CD4-positive, alpha-beta memory T cell (primary cell): ENCODE results near the gene TRIM71. TPM values are rescaled to one million over a fixed set of nuclear protein-coding genes. Genes with fewer than 3 reads are reported as not detected.

Experiments
- CTCF ChIA-PET: fragments of 350-600 bp; sonication (Branson Sonifier 250); formaldehyde crosslinking; loops from one replicate; lab custom pipeline; 2021; ENCODE audit warnings: inconsistent platforms; ENCODE audit not compliant: partially characterized antibody; lab: Charles Lee
- POLR2A ChIA-PET: fragments of 350-600 bp; sonication (Branson Sonifier 250); formaldehyde crosslinking; loops from one replicate; lab custom pipeline; 2021; ENCODE audit not compliant: partially characterized antibody; lab: Charles Lee
- DNase-seq, 5 donors: peaks; one replicate each; pipeline versions ENCODE4 v3.0.0 to v3.0.0-alpha.2; 2020 to 2022; ENCODE audit warnings: mixed read lengths in 1 of 5
- H3K27ac ChIP-seq: one replicate; pipeline ENCODE4 v1.7.0; 2013; ENCODE audit warnings: low read depth, low read length
- H3K27me3 ChIP-seq: 2 replicates; pipeline ENCODE4 v1.7.0; 2013; ENCODE audit warnings: mild to moderate bottlenecking, low read length, moderate library complexity; ENCODE audit not compliant: insufficient read depth
- H3K36me3 ChIP-seq: 2 replicates; pipeline ENCODE4 v1.7.0; 2013; ENCODE audit warnings: mild to moderate bottlenecking, low read length, moderate library complexity; ENCODE audit not compliant: insufficient read depth
- H3K4me1 ChIP-seq: 2 replicates; pipeline ENCODE4 v1.7.0; 2013; ENCODE audit warnings: mild to moderate bottlenecking, low read length, moderate library complexity; ENCODE audit not compliant: insufficient read depth
- H3K4me3 ChIP-seq, 2 donors: one replicate each; pipeline ENCODE4 v1.7.0; 2013; ENCODE audit warnings: low read length in 2 of 2, mild to moderate bottlenecking in 1 of 2
- H3K9me3 ChIP-seq, 2 donors: one replicate each; pipeline ENCODE4 v1.7.0; 2013; ENCODE audit warnings: low read length in 2 of 2, control low read depth in 1 of 2; ENCODE audit not compliant: control insufficient read depth in 1 of 2
- H3K27ac Mint-ChIP-seq, 7 donors: one replicate each; pipeline ENCODE4 v1.8.0; 2020 to 2021; ENCODE audit warnings: mixed read lengths in 7 of 7, mild to moderate bottlenecking in 6 of 7, inconsistent platforms in 3 of 7, moderate library complexity in 3 of 7
- H3K27me3 Mint-ChIP-seq, 2 donors: one replicate each; pipeline ENCODE4 v1.8.0; 2020 to 2021; ENCODE audit warnings: mixed read lengths in 2 of 2
- H3K36me3 Mint-ChIP-seq, 2 donors: one replicate each; pipeline ENCODE4 v1.8.0; 2020 to 2021; ENCODE audit warnings: mixed read lengths in 2 of 2, inconsistent platforms in 1 of 2, mild to moderate bottlenecking in 1 of 2
- H3K4me1 Mint-ChIP-seq, 4 donors: one replicate each; pipeline ENCODE4 v1.8.0; 2020 to 2021; ENCODE audit warnings: mixed read lengths in 4 of 4, mild to moderate bottlenecking in 1 of 4
- H3K4me3 Mint-ChIP-seq, 8 donors: one replicate each; pipeline ENCODE4 v1.8.0; 2020 to 2021; ENCODE audit warnings: mixed read lengths in 8 of 8, mild to moderate bottlenecking in 7 of 8, moderate library complexity in 6 of 8, inconsistent platforms in 3 of 8
- H3K9me3 Mint-ChIP-seq, 8 donors: one replicate each; pipeline ENCODE4 v1.8.0; 2020 to 2021; ENCODE audit warnings: mixed read lengths in 8 of 8, mild to moderate bottlenecking in 5 of 8, inconsistent platforms in 3 of 8, moderate library complexity in 1 of 8
- intact Hi-C: fragments of 100-400 bp; cut with micrococcal nuclease; formaldehyde crosslinking; loops from one replicate; pipeline ENCODE4 v1.15.1; 2023
- polyA plus RNA-seq, 2 donors: library from polyadenylated mRNA; unstranded; fragments of 300-500 nt; fragmentation: Illumina TruSeq; gene quantifications; one replicate each; pipeline ENCODE4 v1.2.3, GENCODE V29; 2021
- total RNA-seq, 2 experiments: library from RNA; stranded (reverse); gene quantifications; one replicate each; pipeline ENCODE4 v1.2.3, GENCODE V29; 2021

TRIM71 gene
- total and polyA plus RNA-seq, 4 experiments from 2014 or later: not detected

DNA sequence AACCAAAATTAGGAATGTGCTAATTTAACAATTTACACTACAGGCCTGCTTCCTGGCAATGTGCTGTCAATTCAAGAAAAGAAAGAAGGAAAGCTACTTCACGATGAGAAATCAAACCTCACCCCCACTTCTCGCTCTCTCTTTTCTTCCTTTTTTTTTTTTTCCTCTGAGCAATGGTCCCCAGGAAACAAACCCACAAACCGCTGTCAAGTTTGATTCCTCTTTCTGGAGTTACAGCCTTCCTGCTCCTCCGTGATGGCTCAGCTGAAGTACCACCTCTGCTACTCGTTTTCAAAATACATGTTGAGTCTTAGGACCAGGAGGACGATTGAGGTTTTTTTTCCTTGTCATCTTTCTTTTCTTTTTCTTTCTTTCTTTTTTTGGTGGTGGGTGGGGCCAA lies 3.4 kb upstream of the TRIM71 start:
- CTCF ChIA-PET: no interaction called here
- Mint-ChIP-seq H3K4me1 (peaks cover 6 to 28% (median 19%) of the 10 kb centered on the region in 4 donors), H3K4me3 (no peak overlapping the region), H3K27me3 (peaks cover 23 to 25% of the 10 kb centered on the region in 2 donors), H3K9me3 (no peaks in the 10 kb centered on the region), H3K27ac (no peak overlapping the region), H3K36me3 (no peaks in the 10 kb centered on the region)
- DNase-seq: no peak
- H3K4me3 ChIP-seq: no peak overlapping the region
- peaks cover 5% of the 10 kb centered on the region for H3K4me1 ChIP-seq
- no peaks in the 10 kb centered on the region for H3K9me3 ChIP-seq
- H3K27me3 ChIP-seq: no peaks in the 10 kb centered on the region
- intact Hi-C loops: no loop called here
- POLR2A ChIA-PET: no interaction called here
- H3K36me3 ChIP-seq: no peaks in the 10 kb centered on the region
- H3K27ac ChIP-seq: no peak overlapping the region

DNA sequence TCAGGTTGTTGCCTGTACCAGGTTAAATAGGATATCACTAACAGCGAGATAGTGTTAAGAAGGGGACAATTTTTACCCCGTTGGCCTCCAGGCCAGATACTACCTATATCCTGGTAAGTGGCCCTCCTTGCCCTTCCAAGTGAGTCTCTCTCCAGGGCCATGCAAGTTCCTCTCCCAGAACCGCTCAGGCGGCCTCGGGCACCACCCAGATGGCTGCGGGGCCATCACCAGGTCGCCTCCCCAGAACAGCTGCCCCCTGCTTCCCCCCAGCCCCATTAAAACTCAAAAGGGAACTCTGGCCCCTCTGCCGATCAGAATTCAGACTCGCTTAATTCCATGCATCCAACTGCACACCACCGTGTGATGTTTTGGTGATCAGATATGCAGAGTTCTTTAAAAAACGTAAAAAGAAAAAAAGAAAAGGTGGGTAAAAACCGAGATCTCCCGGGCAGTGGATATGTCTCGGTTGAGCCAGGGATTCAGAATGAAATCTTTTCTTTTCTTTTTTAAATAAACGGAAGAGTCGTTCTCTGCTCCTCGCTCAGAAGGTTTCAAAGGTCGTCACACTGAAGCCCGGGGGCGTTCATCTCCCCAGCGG lies 1.9 kb upstream of the TRIM71 start:
- Histone ChIP-seq H3K4me3 (no peak overlapping the region), H3K4me1 (peaks cover 5% of the 10 kb centered on the region), H3K27me3 (no peaks in the 10 kb centered on the region), H3K36me3 (no peaks in the 10 kb centered on the region), H3K27ac (no peak overlapping the region), H3K9me3 (no peaks in the 10 kb centered on the region)
- intact Hi-C loops: no loop called here
- DNase-seq: no peak
- ChIA-PET CTCF (no interaction called here), POLR2A (no interaction called here)
- Mint-ChIP-seq H3K27me3 (peaks cover 28 to 31% of the 10 kb centered on the region in 2 donors), H3K27ac (no peak overlapping the region), H3K9me3 (peaks cover 0 to 3% (median 0%) of the 10 kb centered on the region in 8 donors), H3K36me3 (no peaks in the 10 kb centered on the region), H3K4me1 (peaks cover 6 to 30% (median 22%) of the 10 kb centered on the region in 4 donors), H3K4me3 (peak overlapping the region; percentile 45 to 77 (median 56))

DNA sequence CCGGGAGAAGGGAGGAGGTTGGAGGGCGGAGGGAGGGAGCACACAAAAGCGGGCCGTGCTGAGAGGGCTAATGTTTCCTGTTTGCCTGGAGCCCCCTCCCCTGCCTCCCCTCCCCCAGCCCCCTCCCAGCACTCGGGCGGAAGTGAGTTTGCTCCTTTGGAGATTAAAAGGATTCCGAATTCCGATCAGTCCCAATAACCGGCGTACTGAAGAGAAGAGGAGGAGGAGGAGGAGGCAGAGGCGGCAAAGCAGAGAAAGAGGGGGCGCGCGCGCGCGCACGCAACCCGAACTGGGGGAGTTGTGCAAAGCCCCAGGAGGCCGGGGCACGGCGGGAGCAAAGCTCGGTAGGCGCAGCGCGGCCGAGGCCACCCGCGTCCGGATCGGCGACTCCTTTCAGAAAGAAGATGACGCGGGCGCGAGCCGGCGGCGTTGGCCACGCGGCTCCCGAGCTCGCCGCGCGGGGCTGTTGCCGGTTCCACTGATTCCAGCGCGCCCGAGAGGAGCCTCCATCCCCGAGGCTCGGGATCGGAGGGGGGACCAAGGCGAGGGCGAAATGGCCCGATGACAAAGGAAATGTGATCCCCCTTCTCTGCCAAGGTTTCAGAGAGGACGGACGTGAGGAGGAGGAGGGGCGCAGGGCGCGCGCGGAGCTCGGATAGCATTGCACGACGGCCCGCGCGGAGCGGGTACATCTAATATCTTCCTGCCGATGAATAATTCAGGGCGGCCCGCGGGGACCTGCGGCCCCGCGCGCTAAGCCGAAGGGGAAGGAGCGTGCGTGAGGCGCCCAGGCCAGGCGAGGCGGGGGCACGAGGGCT lies 1.1 kb upstream of the TRIM71 start:
- Mint-ChIP-seq H3K27ac (no peak overlapping the region), H3K4me3 (peak overlapping the region; percentile 51 to 80 (median 64)), H3K4me1 (peaks cover 6 to 30% (median 22%) of the 10 kb centered on the region in 4 donors), H3K36me3 (no peaks in the 10 kb centered on the region), H3K9me3 (peaks cover 0 to 3% (median 0%) of the 10 kb centered on the region in 8 donors), H3K27me3 (peaks cover 26 to 33% of the 10 kb centered on the region in 2 donors)
- ChIA-PET POLR2A (no interaction called here), CTCF (no interaction called here)
- Histone ChIP-seq H3K36me3 (no peaks in the 10 kb centered on the region), H3K27me3 (no peaks in the 10 kb centered on the region), H3K4me3 (peak overlapping the region in 1 of 2 donors; percentile 19), H3K27ac (no peak overlapping the region), H3K9me3 (no peaks in the 10 kb centered on the region), H3K4me1 (peaks cover 5% of the 10 kb centered on the region)
- intact Hi-C loops: no loop called here
- DNase-seq: peak in 1 of 5 donors; percentile 9

DNA sequence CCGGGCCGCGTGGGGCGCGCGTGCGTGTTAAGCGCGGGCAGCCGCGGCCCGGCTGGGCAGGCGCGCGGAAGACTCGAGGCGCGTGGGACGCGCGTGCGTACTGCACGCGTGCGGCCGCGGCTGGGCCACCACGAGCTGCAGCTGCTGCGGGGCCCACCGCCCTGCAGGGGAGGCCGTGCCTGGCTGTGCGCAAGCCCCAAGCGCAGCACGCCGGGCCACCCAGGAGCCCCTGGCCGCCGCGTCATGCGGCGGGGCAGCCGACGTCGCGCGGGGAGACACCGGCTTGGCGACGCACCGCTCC lies 590 bp upstream of the TRIM71 start:
- Mint-ChIP-seq H3K27ac (no peak overlapping the region), H3K9me3 (peaks cover 0 to 3% (median 0%) of the 10 kb centered on the region in 8 donors), H3K4me3 (peak overlapping the region in 4 of 8 donors; percentile 65 to 83 (median 78)), H3K36me3 (no peaks in the 10 kb centered on the region), H3K4me1 (peaks cover 6 to 30% (median 22%) of the 10 kb centered on the region in 4 donors), H3K27me3 (peaks cover 30 to 32% of the 10 kb centered on the region in 2 donors)
- H3K4me1 ChIP-seq: peaks cover 5% of the 10 kb centered on the region
- no peaks in the 10 kb centered on the region for H3K36me3 ChIP-seq
- H3K9me3 ChIP-seq: no peaks in the 10 kb centered on the region
- peak overlapping the region in 1 of 2 donors; percentile 14 for H3K4me3 ChIP-seq
- DNase-seq: no peak
- ChIA-PET POLR2A (no interaction called here), CTCF (no interaction called here)
- intact Hi-C loops: no loop called here
- no peaks in the 10 kb centered on the region for H3K27me3 ChIP-seq
- no peak overlapping the region for H3K27ac ChIP-seq

DNA sequence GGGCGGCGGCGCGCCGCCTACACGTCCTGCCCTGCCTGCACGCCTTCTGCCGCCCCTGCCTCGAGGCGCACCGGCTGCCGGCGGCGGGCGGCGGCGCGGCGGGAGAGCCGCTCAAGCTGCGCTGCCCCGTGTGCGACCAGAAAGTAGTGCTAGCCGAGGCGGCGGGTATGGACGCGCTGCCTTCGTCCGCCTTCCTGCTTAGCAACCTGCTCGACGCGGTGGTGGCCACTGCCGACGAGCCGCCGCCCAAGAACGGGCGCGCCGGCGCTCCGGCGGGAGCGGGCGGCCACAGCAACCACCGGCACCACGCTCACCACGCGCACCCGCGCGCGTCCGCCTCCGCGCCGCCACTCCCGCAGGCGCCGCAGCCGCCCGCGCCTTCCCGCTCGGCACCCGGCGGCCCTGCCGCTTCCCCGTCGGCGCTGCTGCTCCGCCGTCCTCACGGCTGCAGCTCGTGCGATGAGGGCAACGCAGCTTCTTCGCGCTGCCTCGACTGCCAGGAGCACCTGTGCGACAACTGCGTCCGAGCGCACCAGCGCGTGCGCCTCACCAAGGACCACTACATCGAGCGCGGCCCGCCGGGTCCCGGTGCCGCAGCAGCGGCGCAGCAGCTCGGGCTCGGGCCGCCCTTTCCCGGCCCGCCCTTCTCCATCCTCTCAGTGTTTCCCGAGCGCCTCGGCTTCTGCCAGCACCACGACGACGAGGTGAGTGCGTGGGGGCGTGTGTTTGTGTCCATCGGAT lies 602 bp downstream of the TRIM71 start:
- intact Hi-C loops: no loop called here
- Mint-ChIP-seq H3K4me1 (peaks cover 6 to 30% (median 22%) of the 10 kb centered on the region in 4 donors), H3K36me3 (no peaks in the 10 kb centered on the region), H3K27ac (no peak overlapping the region), H3K9me3 (peaks cover 0 to 3% (median 0%) of the 10 kb centered on the region in 8 donors), H3K27me3 (peaks cover 33 to 34% of the 10 kb centered on the region in 2 donors), H3K4me3 (peak overlapping the region in 7 of 8 donors; percentile 54 to 75 (median 68))
- POLR2A ChIA-PET: no interaction called here
- DNase-seq: no peak
- no peak overlapping the region for H3K4me3 ChIP-seq
- no peaks in the 10 kb centered on the region for H3K36me3 ChIP-seq
- H3K27me3 ChIP-seq: no peaks in the 10 kb centered on the region
- no peaks in the 10 kb centered on the region for H3K9me3 ChIP-seq
- H3K27ac ChIP-seq: no peak overlapping the region
- CTCF ChIA-PET: no interaction called here
- H3K4me1 ChIP-seq: peaks cover 5% of the 10 kb centered on the region

DNA sequence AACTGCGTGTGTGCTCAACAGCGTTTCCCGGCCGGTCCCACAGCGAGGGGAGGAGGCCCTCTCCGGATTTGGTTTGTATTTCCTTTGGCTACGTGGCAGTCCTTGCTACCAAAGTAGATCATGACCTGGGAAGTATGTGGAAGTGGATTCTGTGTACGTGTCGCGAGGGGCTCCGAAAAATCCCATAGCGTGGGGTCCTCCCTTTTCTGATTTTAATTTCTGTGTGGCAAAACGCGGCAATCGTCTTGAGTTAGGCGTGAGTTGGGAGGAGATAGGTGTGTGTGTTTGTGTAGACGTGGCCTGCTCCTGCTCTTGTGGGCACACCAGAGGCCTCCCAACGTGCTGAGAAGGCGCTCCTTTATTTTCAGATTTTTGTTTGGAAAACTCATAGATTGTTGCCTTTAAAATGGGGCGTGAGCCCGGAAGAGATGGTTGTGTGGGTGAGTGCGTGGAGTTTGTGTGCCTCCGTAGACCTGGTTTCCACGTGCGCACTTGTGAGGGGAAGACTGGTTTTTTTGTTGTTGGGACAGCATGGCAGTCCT lies 1.2 kb downstream of the TRIM71 start:
- no peaks in the 10 kb centered on the region for H3K36me3 ChIP-seq
- CTCF ChIA-PET: no interaction called here
- H3K4me3 Mint-ChIP-seq: peak overlapping the region; percentile 8 to 75 (median 62)
- no peak overlapping the region for H3K27ac ChIP-seq
- H3K4me1 ChIP-seq: peaks cover 5% of the 10 kb centered on the region
- no peak overlapping the region for H3K27ac Mint-ChIP-seq
- POLR2A ChIA-PET: no interaction called here
- peaks cover 34 to 35% of the 10 kb centered on the region in 2 donors for H3K27me3 Mint-ChIP-seq
- no peak for DNase-seq
- intact Hi-C loops: no loop called here
- H3K4me1 Mint-ChIP-seq: peaks cover 6 to 30% (median 22%) of the 10 kb centered on the region in 4 donors
- no peaks in the 10 kb centered on the region for H3K27me3 ChIP-seq
- H3K36me3 Mint-ChIP-seq: no peaks in the 10 kb centered on the region
- H3K9me3 Mint-ChIP-seq: peaks cover 0 to 3% (median 0%) of the 10 kb centered on the region in 8 donors
- H3K9me3 ChIP-seq: no peaks in the 10 kb centered on the region
- H3K4me3 ChIP-seq: no peak overlapping the region
